B cell (primary cell): ENCODE results near the gene CABLES2. TPM values are rescaled to one million over a fixed set of nuclear protein-coding genes. Genes with fewer than 3 reads are reported as not detected.

Experiments
- ATAC-seq: fragments of 200-7000 bp; cut with Tn5 transposase; one replicate; pipeline ENCODE4 v1.10.0; 2021; ENCODE audit warnings: low read depth, mild to moderate bottlenecking, moderate number of reproducible peaks, moderate library complexity
- CTCF ChIA-PET: fragments of 350-600 bp; sonication (Branson Sonifier 250); formaldehyde crosslinking; loops from one replicate; lab custom pipeline; 2021; ENCODE audit warnings: antibody characterized with exemption, inconsistent platforms; lab: Charles Lee
- POLR2A ChIA-PET: fragments of 350-600 bp; sonication (Branson Sonifier 250); formaldehyde crosslinking; loops from one replicate; lab custom pipeline; 2021; ENCODE audit warnings: antibody characterized with exemption; lab: Charles Lee
- DNase-seq: peaks from one replicate; pipeline ENCODE4 v3.0.0; 2013
- H2AFZ ChIP-seq: 2 replicates; pipeline ENCODE4 v1.6.1; 2012; ENCODE audit warnings: mild to moderate bottlenecking, low read depth, low read length; ENCODE audit not compliant: insufficient read depth, poor library complexity, severe bottlenecking
- H3K27ac ChIP-seq, 2 donors: 1 replicate in 1 of 2; 2 replicates in 1 of 2; pipeline ENCODE4 v1.5.1; 2012 to 2013; ENCODE audit warnings: low read length in 2 of 2, mild to moderate bottlenecking in 2 of 2, moderate library complexity in 1 of 2
- H3K27me3 ChIP-seq, 4 experiments: fragments of 200-600 bp in 1 of 4; sonication (generic) in 1 of 4; replicated peaks in 1 of 4; 1 replicate in 2 of 4; 2 replicates in 2 of 4; pipeline versions ENCODE4 v1.6.1 to v1.7.0; 2013 to 2016; ENCODE audit warnings: low read length in 3 of 4, mild to moderate bottlenecking in 2 of 4, mixed read lengths in 1 of 4, moderate library complexity in 1 of 4; ENCODE audit not compliant: insufficient read depth in 4 of 4, control insufficient read depth in 3 of 4; ENCODE audit errors: control extremely low read depth in 1 of 4
- H3K36me3 ChIP-seq, 2 experiments: replicated peaks in 1 of 2; 1 replicate in 1 of 2; 2 replicates in 1 of 2; pipeline versions ENCODE4 v1.6.1 to v1.7.1; 2013; ENCODE audit warnings: low read length in 1 of 2; ENCODE audit not compliant: insufficient read depth in 2 of 2, control insufficient read depth in 1 of 2; ENCODE audit errors: control extremely low read depth in 1 of 2, extremely low read depth in 1 of 2
- H3K4me1 ChIP-seq, 2 donors: fragments of 200-600 bp in 1 of 2; sonication (generic) in 1 of 2; 1 replicate in 1 of 2; 2 replicates in 1 of 2; pipeline versions ENCODE4 v1.5.1 to v1.6.1; 2013 to 2017; ENCODE audit warnings: low read length in 2 of 2; ENCODE audit not compliant: control insufficient read depth in 2 of 2, insufficient read depth in 2 of 2
- H3K4me2 ChIP-seq: replicated peaks from 2 replicates; pipeline ENCODE3; 2012; ENCODE audit warnings: mild to moderate bottlenecking, low read depth, low read length; ENCODE audit not compliant: poor library complexity, severe bottlenecking
- H3K4me3 ChIP-seq, 5 experiments: fragments of 200-600 bp in 1 of 5; sonication (generic) in 1 of 5; 1 replicate in 3 of 5; 2 replicates in 2 of 5; pipeline versions ENCODE4 v1.5.1 to v1.7.0; 2011 to 2016; ENCODE audit warnings: low read length in 4 of 5, mild to moderate bottlenecking in 4 of 5, low read depth in 2 of 5, control low read depth in 1 of 5, moderate library complexity in 1 of 5; ENCODE audit not compliant: insufficient read depth in 1 of 5; ENCODE audit errors: control extremely low read depth in 1 of 5, extremely low read depth in 1 of 5
- H3K79me2 ChIP-seq: fragments of 200-600 bp; sonication (generic); one replicate; pipeline ENCODE4 v1.6.0; 2016; ENCODE audit warnings: low read length; ENCODE audit not compliant: control insufficient read depth, insufficient read depth
- H3K9ac ChIP-seq: fragments of 200-600 bp; sonication (generic); 2 replicates; pipeline ENCODE4 v1.6.1; 2017; ENCODE audit warnings: mild to moderate bottlenecking, low read length, moderate library complexity
- H3K9me3 ChIP-seq, 3 donors: one replicate each; pipeline versions ENCODE4 v1.6.1 to v1.7.1; 2013; ENCODE audit warnings: low read length in 2 of 3; ENCODE audit not compliant: control insufficient read depth in 2 of 3, insufficient read depth in 1 of 3; ENCODE audit errors: control extremely low read depth in 1 of 3
- H4K20me1 ChIP-seq: 2 replicates; pipeline ENCODE4 v1.6.0; 2012; ENCODE audit warnings: mild to moderate bottlenecking, low read length; ENCODE audit not compliant: insufficient read depth, control insufficient read depth, poor library complexity, severe bottlenecking
- H3K27ac Mint-ChIP-seq: one replicate; pipeline ENCODE4 v1.8.0; 2021; ENCODE audit warnings: mixed read lengths
- H3K27me3 Mint-ChIP-seq: one replicate; pipeline ENCODE4 v1.8.0; 2021; ENCODE audit warnings: mixed read lengths
- H3K4me1 Mint-ChIP-seq: one replicate; pipeline ENCODE4 v1.8.0; 2021; ENCODE audit warnings: mixed read lengths
- H3K4me3 Mint-ChIP-seq: one replicate; pipeline ENCODE4 v1.8.0; 2021; ENCODE audit warnings: mixed read lengths
- H3K9me3 Mint-ChIP-seq: one replicate; pipeline ENCODE4 v1.8.0; 2022; ENCODE audit warnings: mixed read lengths; ENCODE audit not compliant: insufficient read depth
- EZH2 ChIP-seq: IDR thresholded peaks from 2 replicates; pipeline ENCODE4 v1.6.1; 2012; ENCODE audit warnings: borderline replicate concordance, low read depth, mild to moderate bottlenecking, moderate library complexity, low read length; ENCODE audit not compliant: insufficient read depth, poor library complexity, severe bottlenecking
- WGBS: methylation state at CpG from one replicate; pipeline ENCODE4 v1.1.5; 2013; ENCODE audit warnings: missing lambda C conversion rate; ENCODE audit not compliant: insufficient coverage; 5-methylcytosine and 5-hydroxymethylcytosine counted together
- intact Hi-C: fragments of 100-400 bp; cut with micrococcal nuclease; formaldehyde crosslinking; loops from one replicate; pipeline ENCODE4 v1.10.0; 2022
- polyA plus RNA-seq: library from polyadenylated mRNA; depleted of rRNA; stranded (reverse); fragments of >200 nt; gene quantifications from 2 replicates; pipeline ENCODE4 v1.2.3, GENCODE V29; 2012
- total RNA-seq, 2 donors: library from RNA; stranded (reverse); fragments of 120-200 nt in 1 of 2; gene quantifications; 1 replicate in 1 of 2; 2 replicates in 1 of 2; pipeline versions ENCODE4 v1.2.3 to v1.2.4, GENCODE V29; 2013 to 2022
- TF ChIP-seq, protein P1 (sequence below): fragments of 200-600 bp; IDR thresholded peaks from one replicate; pipeline ENCODE4 v1.8.0; 2022; ENCODE audit warnings: antibody characterized with exemption, mild to moderate bottlenecking

The CABLES2 gene
- total and polyA plus RNA-seq, 2 donors (not counting 1 experiment from before 2014, with no cell fraction given) = 4.8 to 8.2 TPM

DNA sequence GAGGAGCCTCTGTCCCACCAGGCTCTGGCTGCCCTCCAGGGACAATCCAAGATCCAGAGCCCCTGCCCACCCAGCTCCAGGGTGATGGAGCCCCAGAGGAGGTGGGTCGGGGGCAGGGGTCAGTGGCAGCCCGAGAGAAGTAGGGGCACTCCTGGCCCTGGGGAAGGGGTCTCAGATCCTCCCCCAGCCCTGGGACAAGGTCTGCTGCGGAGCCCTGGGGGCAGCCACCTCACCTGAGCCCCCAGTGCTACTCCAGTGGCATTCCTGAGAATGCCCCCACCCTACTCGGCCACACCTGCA lies 37.3 kb downstream of the CABLES2 start:
- intact Hi-C loops = loop anchor here (1.0 kb wide), 1 partner anchor 67 kb away; the partner anchor contains the start of gene ADRM1
- CTCF ChIA-PET = interaction anchor here (2.4 to 4.2 kb wide), 2 partner anchors 11 to 13 kb away, joined by 9 to 27 read pairs; no protein-coding TSS in a partner anchor
- H3K36me3 ChIP-seq = no peaks in the 10 kb centered on the region
- ATAC-seq (no peak), DNase-seq (no peak)
- Mint-ChIP-seq H3K27ac (no peak overlapping the region), H3K4me3 (no peak overlapping the region), H3K27me3 (peaks cover 6% of the 10 kb centered on the region), H3K4me1 (peaks cover 19% of the 10 kb centered on the region), H3K9me3 (no peaks in the 10 kb centered on the region)
- no peak overlapping the region for H3K27ac ChIP-seq
- 73% methylated on average over 4 of the region's 4 CpGs for WGBS
- H3K4me1 ChIP-seq = peaks cover 25 to 34% of the 10 kb centered on the region in 2 donors
- H3K4me2 ChIP-seq = no peak overlapping the region
- no peak overlapping the region for H3K9ac ChIP-seq
- TF ChIP-seq, protein P1, sequence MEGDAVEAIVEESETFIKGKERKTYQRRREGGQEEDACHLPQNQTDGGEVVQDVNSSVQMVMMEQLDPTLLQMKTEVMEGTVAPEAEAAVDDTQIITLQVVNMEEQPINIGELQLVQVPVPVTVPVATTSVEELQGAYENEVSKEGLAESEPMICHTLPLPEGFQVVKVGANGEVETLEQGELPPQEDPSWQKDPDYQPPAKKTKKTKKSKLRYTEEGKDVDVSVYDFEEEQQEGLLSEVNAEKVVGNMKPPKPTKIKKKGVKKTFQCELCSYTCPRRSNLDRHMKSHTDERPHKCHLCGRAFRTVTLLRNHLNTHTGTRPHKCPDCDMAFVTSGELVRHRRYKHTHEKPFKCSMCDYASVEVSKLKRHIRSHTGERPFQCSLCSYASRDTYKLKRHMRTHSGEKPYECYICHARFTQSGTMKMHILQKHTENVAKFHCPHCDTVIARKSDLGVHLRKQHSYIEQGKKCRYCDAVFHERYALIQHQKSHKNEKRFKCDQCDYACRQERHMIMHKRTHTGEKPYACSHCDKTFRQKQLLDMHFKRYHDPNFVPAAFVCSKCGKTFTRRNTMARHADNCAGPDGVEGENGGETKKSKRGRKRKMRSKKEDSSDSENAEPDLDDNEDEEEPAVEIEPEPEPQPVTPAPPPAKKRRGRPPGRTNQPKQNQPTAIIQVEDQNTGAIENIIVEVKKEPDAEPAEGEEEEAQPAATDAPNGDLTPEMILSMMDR = no peak
- TF ChIP-seq EZH2 = no peak
- H4K20me1 ChIP-seq = no peaks in the 10 kb centered on the region
- POLR2A ChIA-PET = no interaction called here
- H3K27me3 ChIP-seq = peaks cover 0 to 46% (median 12%) of the 10 kb centered on the region in 4 experiments
- H3K4me3 ChIP-seq = no peak overlapping the region
- no peak overlapping the region for H2AFZ ChIP-seq
- H3K9me3 ChIP-seq = peaks cover 0 to 4% (median 0%) of the 10 kb centered on the region in 3 donors
- H3K79me2 ChIP-seq = no peaks in the 10 kb centered on the region

DNA sequence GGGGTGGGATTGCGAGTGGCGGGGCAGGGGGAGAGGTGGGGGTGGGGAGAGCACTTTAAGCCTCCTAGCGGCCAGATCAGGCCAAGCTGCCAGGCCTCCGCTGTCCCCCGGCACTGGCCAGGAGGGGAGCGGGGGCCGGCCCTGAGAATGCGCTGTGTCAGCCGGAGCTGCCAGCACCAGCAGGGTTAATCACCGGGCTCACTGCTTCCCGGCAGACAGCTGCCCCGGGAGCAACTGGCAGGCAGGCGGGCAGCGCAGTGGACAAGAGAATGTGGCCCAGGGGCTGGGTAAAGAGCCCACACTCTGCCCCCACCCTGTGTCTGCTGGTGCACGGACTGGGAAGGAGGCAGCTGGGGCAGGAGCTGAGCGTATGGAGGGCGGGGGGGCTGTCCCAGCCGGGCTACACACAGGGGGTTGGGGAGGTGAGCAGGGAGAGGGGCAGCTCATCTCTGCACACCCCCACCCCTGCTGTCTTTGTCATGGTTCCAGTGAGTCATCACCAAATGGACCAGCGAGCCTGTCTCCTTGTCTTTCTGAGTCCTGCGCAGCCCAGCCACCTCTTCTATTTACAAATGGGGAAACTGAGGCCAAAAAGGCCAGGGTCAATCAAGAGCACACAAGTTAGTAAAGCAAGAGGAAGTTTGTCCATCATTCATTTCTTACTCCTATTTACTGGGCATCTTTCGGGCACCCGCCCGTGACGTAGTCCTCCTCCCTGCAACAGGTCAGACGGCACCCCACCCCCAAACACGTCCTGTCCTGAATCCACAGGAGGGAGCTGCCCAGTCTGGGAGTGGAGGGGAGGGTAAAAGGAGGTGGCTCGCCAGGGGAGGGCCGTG lies 37.9 kb downstream of the CABLES2 start:
- ATAC-seq (no peak), DNase-seq (peak; percentile 27)
- H4K20me1 ChIP-seq = peaks cover 2% of the 10 kb centered on the region
- Mint-ChIP-seq H3K4me1 (peaks cover 19% of the 10 kb centered on the region), H3K27ac (no peak overlapping the region), H3K9me3 (no peaks in the 10 kb centered on the region), H3K27me3 (peaks cover 6% of the 10 kb centered on the region), H3K4me3 (peak overlapping the region; percentile 80)
- intact Hi-C loops = loop anchor here (1.0 kb wide), 1 partner anchor 67 kb away; the partner anchor contains the start of gene ADRM1
- peaks cover 0 to 46% (median 12%) of the 10 kb centered on the region in 4 experiments for H3K27me3 ChIP-seq
- H3K9me3 ChIP-seq = peaks cover 0 to 4% (median 0%) of the 10 kb centered on the region in 3 donors
- no peak overlapping the region for H2AFZ ChIP-seq
- POLR2A ChIA-PET = interaction anchor here (4.2 kb wide), 1 partner anchor 30 kb away, joined by 43 read pairs; no protein-coding TSS in a partner anchor
- peak overlapping the region; percentile 93 for H3K4me2 ChIP-seq
- 9% methylated on average over 16 of the region's 28 CpGs for WGBS
- peaks cover 25 to 34% of the 10 kb centered on the region in 2 donors for H3K4me1 ChIP-seq
- no peak overlapping the region for H3K9ac ChIP-seq
- H3K79me2 ChIP-seq = no peaks in the 10 kb centered on the region
- H3K36me3 ChIP-seq = no peaks in the 10 kb centered on the region
- TF ChIP-seq, protein P1 = peak; percentile 31
- no peak for TF ChIP-seq EZH2
- CTCF ChIA-PET = interaction anchor here (0.6 to 4.2 kb wide), 5 partner anchors 12 to 64 kb away, joined by 3 to 27 read pairs (median 5); no protein-coding TSS in a partner anchor
- H3K27ac ChIP-seq = no peak overlapping the region
- no peak overlapping the region for H3K4me3 ChIP-seq
